Measurements from ENCODE around the gene GARIN5B. TPM values are rescaled to one million over a fixed set of nuclear protein-coding genes. Genes with fewer than 3 reads are reported as not detected.

GARIN5B gene
- total RNA-seq, 1 experiment from 2014 or later, result not detected

DNA sequence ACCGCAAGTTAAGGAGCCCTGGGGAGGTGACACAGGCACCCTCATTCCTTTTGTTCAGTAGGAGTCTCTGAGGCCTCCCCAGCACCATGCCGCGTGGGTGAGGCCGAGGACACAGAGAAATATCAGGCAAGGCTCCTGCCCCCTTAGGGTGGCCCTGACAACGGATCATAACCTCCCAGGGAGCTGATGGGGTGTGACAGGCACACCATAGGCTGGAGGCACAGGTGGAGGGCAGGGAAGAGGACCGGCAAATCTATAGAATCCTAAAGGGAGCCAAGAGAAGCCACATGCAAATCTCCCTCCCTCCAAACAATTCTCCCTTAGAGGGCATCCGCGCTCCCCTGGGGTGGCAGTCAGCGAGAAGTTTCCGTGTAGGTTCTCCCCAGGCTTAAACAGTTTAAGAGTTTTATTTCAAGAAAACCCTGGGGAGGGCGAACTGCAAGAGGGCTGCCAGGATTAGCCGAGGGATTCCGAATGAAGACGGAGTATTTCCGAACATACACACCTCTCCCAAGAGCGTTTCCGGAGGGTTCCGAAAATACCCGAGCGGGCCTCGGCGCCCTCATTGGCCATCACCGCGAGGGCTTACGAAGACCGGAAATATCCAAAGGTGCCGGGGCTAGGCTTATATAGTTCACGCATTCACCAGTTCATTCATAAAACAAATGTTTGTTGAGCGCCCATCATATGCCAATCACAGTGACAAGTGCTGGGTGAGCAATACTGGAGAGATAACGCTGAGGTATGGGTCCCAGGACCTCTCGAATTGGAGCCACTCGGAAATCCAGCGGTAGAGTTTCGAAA, 22.1 kb upstream of the GARIN5B start:
- POLR2A ChIA-PET, result interaction anchor here (0.6 to 2.2 kb wide), 9 partner anchors 12 to 271 kb away, joined by 3 to 21 read pairs (median 3); partner anchors contain the start of genes IL11, KMT5C and UBE2S
- ATAC-seq (peak; percentile 82), DNase-seq (ENCODE audit: low spot score) (peak; percentile 98)
- Mint-ChIP-seq H3K27ac (peak overlapping the region; percentile 99), H3K36me3 (peaks cover 41% of the 10 kb centered on the region), H3K4me3 (peak overlapping the region; percentile 100), H3K27me3 (ENCODE audit: low read depth) (peaks cover 24% of the 10 kb centered on the region), H3K4me1 (peaks cover 40% of the 10 kb centered on the region), H3K9me3 (no peaks in the 10 kb centered on the region)
- CTCF ChIA-PET, result interaction anchor here (0.9 to 3.0 kb wide), 12 partner anchors 9 to 768 kb away, joined by 3 to 26 read pairs (median 8); partner anchors contain the start of gene KMT5C
- TF ChIP-seq, protein P1, sequence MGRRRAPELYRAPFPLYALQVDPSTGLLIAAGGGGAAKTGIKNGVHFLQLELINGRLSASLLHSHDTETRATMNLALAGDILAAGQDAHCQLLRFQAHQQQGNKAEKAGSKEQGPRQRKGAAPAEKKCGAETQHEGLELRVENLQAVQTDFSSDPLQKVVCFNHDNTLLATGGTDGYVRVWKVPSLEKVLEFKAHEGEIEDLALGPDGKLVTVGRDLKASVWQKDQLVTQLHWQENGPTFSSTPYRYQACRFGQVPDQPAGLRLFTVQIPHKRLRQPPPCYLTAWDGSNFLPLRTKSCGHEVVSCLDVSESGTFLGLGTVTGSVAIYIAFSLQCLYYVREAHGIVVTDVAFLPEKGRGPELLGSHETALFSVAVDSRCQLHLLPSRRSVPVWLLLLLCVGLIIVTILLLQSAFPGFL (CRISPR knock-in tag; IDR thresholded peaks at IDR 0.05; ENCODE audit: borderline replicate concordance), result no peak
- TF ChIP-seq ZBTB21 (CRISPR knock-in tag; IDR thresholded peaks at IDR 0.05; ENCODE audit: borderline replicate concordance), result no peak
- no peak for TF ChIP-seq TCF7 (CRISPR knock-in tag; IDR thresholded peaks at IDR 0.05; ENCODE audit: low read depth)
- TF ChIP-seq ZNF423 (CRISPR knock-in tag; IDR thresholded peaks at IDR 0.05), result no peak
- no peak for TF ChIP-seq IRF1 (CRISPR knock-in tag; IDR thresholded peaks at IDR 0.05)
- no peak for TF ChIP-seq ZNF532 (CRISPR knock-in tag; IDR thresholded peaks at IDR 0.05; ENCODE audit: borderline replicate concordance)
- no peak for TF ChIP-seq ATF3 (CRISPR knock-in tag; conservative IDR thresholded peaks at IDR 0.05)
- TF ChIP-seq SP1 (CRISPR knock-in tag; conservative IDR thresholded peaks at IDR 0.05), result no peak
- no peak for TF ChIP-seq ATF1 (CRISPR knock-in tag; IDR thresholded peaks at IDR 0.05)
- TF ChIP-seq GTF2I (CRISPR knock-in tag; conservative IDR thresholded peaks at IDR 0.05), result no peak
- no peak for TF ChIP-seq SOX15 (CRISPR knock-in tag; IDR thresholded peaks at IDR 0.05)
- TF ChIP-seq CBFB (CRISPR knock-in tag; IDR thresholded peaks at IDR 0.05; ENCODE audit: low read depth), result no peak
- TF ChIP-seq AFF4 (CRISPR knock-in tag; IDR thresholded peaks at IDR 0.05; ENCODE audit: borderline replicate concordance), result no peak
- no peak for TF ChIP-seq ZNF232 (CRISPR knock-in tag; IDR thresholded peaks at IDR 0.05)
- no peak for TF ChIP-seq CDX4 (CRISPR knock-in tag; IDR thresholded peaks at IDR 0.05; ENCODE audit: borderline replicate concordance)
- no peak for TF ChIP-seq RORB (CRISPR knock-in tag; IDR thresholded peaks at IDR 0.05)
- TF ChIP-seq USF1 (CRISPR knock-in tag; IDR thresholded peaks at IDR 0.05), result no peak

All from WTC11 (cell line).